ELR (cell line): ENCODE measurements around the gene DCAF5.
A peak's percentile ranks its signal among the peaks of the same experiment; 100 is the strongest.

ENCODE experiments used
- DNase-seq: peaks from one replicate; pipeline ENCODE4 v3.0.0-alpha.2; 2015; ENCODE audit warnings: low read depth

Gene DCAF5

GRCh38 chr14:69006346-69006745, 146.6 kb downstream of the DCAF5 start:
- no peak for DNase-seq

- peak; percentile 90 for DNase-seq
Measured at GRCh38 chr14:69005432-69006148, 147.3 kb downstream of the DCAF5 start.

- no peak for DNase-seq
Measured at GRCh38 chr14:69004731-69005431, 148.0 kb downstream of the DCAF5 start.

GRCh38 chr14:69003626-69004025, 149.3 kb downstream of the DCAF5 start:
- no peak for DNase-seq

- DNase-seq, result peak; percentile 56
Measured at GRCh38 chr14:69002069-69002468, 150.8 kb downstream of the DCAF5 start.

GRCh38 chr14:69001375-69001774, 151.5 kb downstream of the DCAF5 start:
- no peak for DNase-seq
